ENCODE measurements around the gene SPTLC3.

Gene SPTLC3

DNA sequence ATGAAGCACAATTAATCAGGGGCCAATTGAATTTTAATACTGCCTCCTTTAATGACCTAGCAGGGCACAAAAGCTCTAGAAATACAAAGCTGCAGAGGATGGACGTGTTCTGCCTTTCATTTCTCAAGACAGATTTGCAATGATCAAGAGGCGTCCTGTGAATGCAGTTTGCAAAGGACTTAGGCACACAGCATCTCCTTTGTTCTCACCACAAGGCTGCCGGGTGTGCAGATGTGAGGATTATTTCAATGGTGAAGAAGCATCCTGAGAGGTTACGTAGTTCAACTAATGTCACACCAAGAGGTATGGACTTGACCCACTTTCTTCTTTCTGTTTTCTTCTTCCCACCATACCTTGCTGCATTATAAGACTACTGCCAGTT is 42.9 kb upstream of the SPTLC3 start (continued):
- TF ChIP-seq, protein P1, sequence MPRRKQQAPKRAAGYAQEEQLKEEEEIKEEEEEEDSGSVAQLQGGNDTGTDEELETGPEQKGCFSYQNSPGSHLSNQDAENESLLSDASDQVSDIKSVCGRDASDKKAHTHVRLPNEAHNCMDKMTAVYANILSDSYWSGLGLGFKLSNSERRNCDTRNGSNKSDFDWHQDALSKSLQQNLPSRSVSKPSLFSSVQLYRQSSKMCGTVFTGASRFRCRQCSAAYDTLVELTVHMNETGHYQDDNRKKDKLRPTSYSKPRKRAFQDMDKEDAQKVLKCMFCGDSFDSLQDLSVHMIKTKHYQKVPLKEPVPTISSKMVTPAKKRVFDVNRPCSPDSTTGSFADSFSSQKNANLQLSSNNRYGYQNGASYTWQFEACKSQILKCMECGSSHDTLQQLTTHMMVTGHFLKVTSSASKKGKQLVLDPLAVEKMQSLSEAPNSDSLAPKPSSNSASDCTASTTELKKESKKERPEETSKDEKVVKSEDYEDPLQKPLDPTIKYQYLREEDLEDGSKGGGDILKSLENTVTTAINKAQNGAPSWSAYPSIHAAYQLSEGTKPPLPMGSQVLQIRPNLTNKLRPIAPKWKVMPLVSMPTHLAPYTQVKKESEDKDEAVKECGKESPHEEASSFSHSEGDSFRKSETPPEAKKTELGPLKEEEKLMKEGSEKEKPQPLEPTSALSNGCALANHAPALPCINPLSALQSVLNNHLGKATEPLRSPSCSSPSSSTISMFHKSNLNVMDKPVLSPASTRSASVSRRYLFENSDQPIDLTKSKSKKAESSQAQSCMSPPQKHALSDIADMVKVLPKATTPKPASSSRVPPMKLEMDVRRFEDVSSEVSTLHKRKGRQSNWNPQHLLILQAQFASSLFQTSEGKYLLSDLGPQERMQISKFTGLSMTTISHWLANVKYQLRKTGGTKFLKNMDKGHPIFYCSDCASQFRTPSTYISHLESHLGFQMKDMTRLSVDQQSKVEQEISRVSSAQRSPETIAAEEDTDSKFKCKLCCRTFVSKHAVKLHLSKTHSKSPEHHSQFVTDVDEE (CRISPR knock-in tag; IDR thresholded peaks at IDR 0.05), result no peak
- TF ChIP-seq BACH2 (CRISPR knock-in tag; IDR thresholded peaks at IDR 0.05; ENCODE audit: borderline replicate concordance) (no peak), SNAI2 (CRISPR knock-in tag; IDR thresholded peaks at IDR 0.05) (no peak), ZNF565 (CRISPR knock-in tag; conservative IDR thresholded peaks at IDR 0.05; ENCODE audit: low read depth) (no peak)

DNA sequence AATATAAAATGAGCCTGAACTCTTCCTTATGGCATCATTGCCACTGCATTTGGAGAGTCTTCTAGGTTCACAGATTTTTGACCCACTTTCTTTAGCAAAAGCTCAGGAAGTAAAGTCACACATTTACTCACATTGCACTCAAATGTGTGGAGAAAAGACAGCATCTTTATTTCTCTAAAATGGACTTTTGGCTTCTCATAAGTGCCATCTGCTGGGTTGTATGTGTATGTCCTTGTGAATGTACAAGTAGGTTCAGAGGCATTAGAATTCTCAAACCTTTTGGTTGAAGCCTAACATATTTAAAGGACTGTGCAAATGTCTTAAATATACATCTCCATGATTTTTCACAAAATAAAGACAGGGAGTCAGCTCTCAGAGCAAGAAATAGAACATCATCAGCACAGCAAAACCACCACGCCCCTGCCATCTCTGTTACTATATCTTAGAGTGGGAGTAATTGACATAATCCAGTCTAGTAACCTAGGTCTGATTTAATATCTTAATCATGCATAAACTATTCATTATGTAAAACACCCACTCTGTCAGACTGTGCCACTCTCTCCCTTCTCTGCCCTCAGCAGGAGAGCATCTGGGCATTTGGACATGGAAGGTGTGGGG is 42.2 kb upstream of the SPTLC3 start:
- no peak for ATAC-seq
- TF ChIP-seq RARB (CRISPR knock-in tag; IDR thresholded peaks at IDR 0.05), result no peak
- TF ChIP-seq, protein P2, sequence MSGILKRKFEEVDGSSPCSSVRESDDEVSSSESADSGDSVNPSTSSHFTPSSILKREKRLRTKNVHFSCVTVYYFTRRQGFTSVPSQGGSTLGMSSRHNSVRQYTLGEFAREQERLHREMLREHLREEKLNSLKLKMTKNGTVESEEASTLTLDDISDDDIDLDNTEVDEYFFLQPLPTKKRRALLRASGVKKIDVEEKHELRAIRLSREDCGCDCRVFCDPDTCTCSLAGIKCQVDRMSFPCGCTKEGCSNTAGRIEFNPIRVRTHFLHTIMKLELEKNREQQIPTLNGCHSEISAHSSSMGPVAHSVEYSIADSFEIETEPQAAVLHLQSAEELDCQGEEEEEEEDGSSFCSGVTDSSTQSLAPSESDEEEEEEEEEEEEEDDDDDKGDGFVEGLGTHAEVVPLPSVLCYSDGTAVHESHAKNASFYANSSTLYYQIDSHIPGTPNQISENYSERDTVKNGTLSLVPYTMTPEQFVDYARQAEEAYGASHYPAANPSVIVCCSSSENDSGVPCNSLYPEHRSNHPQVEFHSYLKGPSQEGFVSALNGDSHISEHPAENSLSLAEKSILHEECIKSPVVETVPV (CRISPR knock-in tag; IDR thresholded peaks at IDR 0.05), result no peak

DNA sequence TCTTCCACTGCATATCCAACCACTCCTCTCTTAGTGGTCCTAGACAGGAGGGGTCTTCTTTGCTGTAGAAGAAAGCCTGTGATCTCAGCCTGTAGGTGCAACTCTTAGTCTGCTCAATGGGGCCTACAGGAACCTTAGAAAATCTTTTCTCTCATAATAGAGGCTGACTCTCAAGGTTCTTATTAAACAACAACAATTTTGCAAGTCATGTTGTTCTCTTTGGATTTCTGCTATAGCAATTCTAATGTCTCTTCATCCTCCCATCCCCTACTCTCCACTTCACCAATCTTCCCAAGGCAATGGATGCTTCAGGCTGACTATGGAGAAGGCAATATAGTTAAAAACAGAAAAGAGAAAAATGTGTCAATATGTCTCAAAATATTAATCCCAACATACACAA is 40.8 kb upstream of the SPTLC3 start:
- TF ChIP-seq, protein P3, sequence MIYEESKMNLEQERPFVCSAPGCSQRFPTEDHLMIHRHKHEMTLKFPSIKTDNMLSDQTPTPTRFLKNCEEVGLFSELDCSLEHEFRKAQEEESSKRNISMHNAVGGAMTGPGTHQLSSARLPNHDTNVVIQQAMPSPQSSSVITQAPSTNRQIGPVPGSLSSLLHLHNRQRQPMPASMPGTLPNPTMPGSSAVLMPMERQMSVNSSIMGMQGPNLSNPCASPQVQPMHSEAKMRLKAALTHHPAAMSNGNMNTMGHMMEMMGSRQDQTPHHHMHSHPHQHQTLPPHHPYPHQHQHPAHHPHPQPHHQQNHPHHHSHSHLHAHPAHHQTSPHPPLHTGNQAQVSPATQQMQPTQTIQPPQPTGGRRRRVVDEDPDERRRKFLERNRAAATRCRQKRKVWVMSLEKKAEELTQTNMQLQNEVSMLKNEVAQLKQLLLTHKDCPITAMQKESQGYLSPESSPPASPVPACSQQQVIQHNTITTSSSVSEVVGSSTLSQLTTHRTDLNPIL (CRISPR knock-in tag; IDR thresholded peaks at IDR 0.05; ENCODE audit: low read depth), result no peak
- TF ChIP-seq GLIS3 (CRISPR knock-in tag; IDR thresholded peaks at IDR 0.05) (no peak), ZNF70 (CRISPR knock-in tag; IDR thresholded peaks at IDR 0.05) (no peak), ESRRG (CRISPR knock-in tag; IDR thresholded peaks at IDR 0.05) (no peak), OSR1 (CRISPR knock-in tag; IDR thresholded peaks at IDR 0.05) (no peak), CSDC2 (CRISPR knock-in tag; IDR thresholded peaks at IDR 0.05) (no peak), BACH2 (CRISPR knock-in tag; IDR thresholded peaks at IDR 0.05; ENCODE audit: borderline replicate concordance) (no peak), RARB (CRISPR knock-in tag; IDR thresholded peaks at IDR 0.05) (no peak), ARNTL (CRISPR knock-in tag; IDR thresholded peaks at IDR 0.05; ENCODE audit: borderline replicate concordance, low read depth) (no peak), TCF4 (CRISPR knock-in tag; IDR thresholded peaks at IDR 0.05; ENCODE audit: borderline replicate concordance) (no peak), TOX (CRISPR knock-in tag; IDR thresholded peaks at IDR 0.05; ENCODE audit: borderline replicate concordance) (no peak), ZNF8 (CRISPR knock-in tag; IDR thresholded peaks at IDR 0.05) (no peak), ZFP30 (CRISPR knock-in tag; IDR thresholded peaks at IDR 0.05) (no peak), SNAI2 (CRISPR knock-in tag; IDR thresholded peaks at IDR 0.05) (no peak), ZNF565 (CRISPR knock-in tag; conservative IDR thresholded peaks at IDR 0.05; ENCODE audit: low read depth) (no peak), ISL1 (CRISPR knock-in tag; IDR thresholded peaks at IDR 0.05) (no peak), ZFP3 (CRISPR knock-in tag; IDR thresholded peaks at IDR 0.05) (no peak)
- TF ChIP-seq, protein P1 (CRISPR knock-in tag; IDR thresholded peaks at IDR 0.05), result no peak
- TF ChIP-seq, protein P2 (CRISPR knock-in tag; IDR thresholded peaks at IDR 0.05), result no peak
- no peak for ATAC-seq

Measured in SK-N-SH treated with all-trans-retinoic acid at 6 μM for 48 hours (cell line).